ENCODE results near the gene AMBRA1.
"Not testable (repeated sequence)": the region's sequence is repeated elsewhere in the genome, so short reads cannot be mapped to it uniquely, and the experiment has no call there.

AMBRA1 gene

DNA sequence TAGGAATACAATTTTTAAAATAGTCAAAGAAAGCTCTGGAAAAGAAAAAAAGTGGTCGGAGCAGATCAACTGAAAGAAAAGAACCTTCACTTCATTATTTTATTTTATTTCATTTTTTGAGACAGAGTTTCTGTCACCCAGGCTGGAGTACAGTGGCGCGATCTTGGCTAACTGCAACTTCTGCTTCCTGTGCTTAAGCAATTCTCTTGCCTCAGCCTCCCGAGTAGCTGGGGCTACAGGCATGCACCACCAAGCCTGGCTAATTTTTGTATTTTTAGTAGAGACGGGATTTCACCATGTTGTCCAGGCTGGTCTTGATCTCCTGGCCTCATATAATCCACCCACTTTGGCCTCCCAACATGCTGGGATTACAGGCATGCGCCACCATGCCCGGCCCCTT lies 74.9 kb downstream of the AMBRA1 start:
- H3K9me3 ChIP-seq (ENCODE audit: low read length); H3K36me3 ChIP-seq (ENCODE audit: insufficient read depth, low read length); H2AFZ ChIP-seq (ENCODE audit: low read depth, low read length); H3K4me3 ChIP-seq (ENCODE audit: low read length); H3K27me3 ChIP-seq (ENCODE audit: insufficient read depth, low read length): not testable (repeated sequence)
- H3K4me1 ChIP-seq (ENCODE audit: insufficient read depth, low read length) = peaks cover 21% of the 10 kb centered on the region

DNA sequence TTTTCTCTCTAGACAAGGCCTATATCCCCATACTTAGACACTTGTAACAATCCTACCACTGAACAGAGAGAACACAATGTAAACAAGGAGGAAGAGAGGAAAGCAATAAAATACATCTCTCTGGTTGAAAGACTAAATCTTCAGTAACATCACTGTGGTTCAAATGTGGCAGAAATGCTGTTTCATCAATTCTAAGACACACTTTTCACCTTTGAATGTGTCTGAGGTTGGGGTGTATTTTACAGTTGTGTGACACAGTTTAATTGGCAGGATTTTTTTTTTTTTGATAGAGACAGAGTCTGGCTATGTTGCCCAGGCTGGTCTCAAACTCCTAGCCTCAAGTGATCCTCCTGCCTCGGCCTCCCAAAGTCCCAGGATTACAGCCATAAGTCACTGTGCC lies 79.5 kb downstream of the AMBRA1 start:
- H3K27me3 ChIP-seq (ENCODE audit: insufficient read depth, low read length) = no peaks in the 10 kb centered on the region
- no peaks in the 10 kb centered on the region for H3K9me3 ChIP-seq (ENCODE audit: low read length)
- peaks cover 5% of the 10 kb centered on the region for H3K4me1 ChIP-seq (ENCODE audit: insufficient read depth, low read length)
- H3K4me3 ChIP-seq (ENCODE audit: low read length) = no peak overlapping the region
- H3K36me3 ChIP-seq (ENCODE audit: insufficient read depth, low read length) = no peaks in the 10 kb centered on the region
- H2AFZ ChIP-seq (ENCODE audit: low read depth, low read length) = no peak overlapping the region

DNA sequence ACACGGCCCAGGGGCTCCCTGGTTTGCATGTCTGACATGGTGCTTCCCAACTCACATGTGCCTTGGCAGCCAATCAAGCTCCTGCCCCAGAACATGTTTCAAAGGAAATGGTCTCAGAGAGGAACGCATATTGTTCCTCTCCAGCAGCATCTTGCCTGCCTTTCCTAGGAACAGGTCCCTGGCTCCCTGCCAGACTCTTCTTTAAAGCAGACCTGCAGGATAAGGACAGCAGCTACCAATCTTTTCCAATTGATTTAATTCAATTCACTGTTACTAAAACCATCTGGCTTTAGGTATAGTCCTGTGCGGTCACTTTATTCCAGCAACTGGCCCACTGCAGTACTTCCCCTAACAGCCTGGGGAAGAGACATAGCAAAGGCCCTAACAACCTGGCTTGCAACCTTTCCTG lies 79.9 kb downstream of the AMBRA1 start:
- H3K36me3 ChIP-seq (ENCODE audit: insufficient read depth, low read length) = no peaks in the 10 kb centered on the region
- peaks cover 5% of the 10 kb centered on the region for H3K4me1 ChIP-seq (ENCODE audit: insufficient read depth, low read length)
- no peaks in the 10 kb centered on the region for H3K9me3 ChIP-seq (ENCODE audit: low read length)
- H3K4me3 ChIP-seq (ENCODE audit: low read length) = no peak overlapping the region
- H2AFZ ChIP-seq (ENCODE audit: low read depth, low read length) = no peak overlapping the region
- H3K27me3 ChIP-seq (ENCODE audit: insufficient read depth, low read length) = no peaks in the 10 kb centered on the region

DNA sequence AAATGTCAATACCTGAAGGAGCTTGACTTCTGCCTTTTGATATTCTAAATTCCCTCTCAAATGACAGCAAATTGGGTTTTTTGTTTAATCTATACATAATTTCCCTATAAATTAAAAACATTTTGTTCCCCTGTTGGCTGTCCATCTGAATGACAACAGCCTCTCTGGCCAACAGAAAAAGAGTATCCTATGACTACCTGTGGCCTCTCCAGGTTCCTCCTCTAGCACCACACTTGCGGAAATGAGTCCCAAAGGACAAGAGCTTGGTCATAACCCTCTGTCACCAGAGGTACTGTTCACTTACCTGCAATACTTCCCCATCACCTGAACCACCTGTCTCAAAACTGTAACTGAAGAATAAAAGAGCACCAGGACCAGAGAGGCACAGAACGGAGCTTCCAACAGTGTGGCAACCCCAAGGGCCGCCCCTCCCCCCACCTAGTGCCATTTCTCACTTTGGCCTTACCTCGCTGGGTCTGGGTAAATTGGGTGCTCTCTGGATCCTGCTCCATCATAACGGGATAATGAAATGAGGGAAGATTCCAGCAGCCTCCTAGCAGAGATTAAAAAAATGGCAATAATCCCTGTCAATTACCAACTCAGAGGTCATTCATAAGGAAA lies 81.5 kb downstream of the AMBRA1 start:
- no peaks in the 10 kb centered on the region for H3K27me3 ChIP-seq (ENCODE audit: insufficient read depth, low read length)
- H2AFZ ChIP-seq (ENCODE audit: low read depth, low read length) = no peak overlapping the region
- no peak overlapping the region for H3K4me3 ChIP-seq (ENCODE audit: low read length)
- peaks cover 5% of the 10 kb centered on the region for H3K4me1 ChIP-seq (ENCODE audit: insufficient read depth, low read length)
- no peaks in the 10 kb centered on the region for H3K9me3 ChIP-seq (ENCODE audit: low read length)
- H3K36me3 ChIP-seq (ENCODE audit: insufficient read depth, low read length) = peaks cover 14% of the 10 kb centered on the region

DNA sequence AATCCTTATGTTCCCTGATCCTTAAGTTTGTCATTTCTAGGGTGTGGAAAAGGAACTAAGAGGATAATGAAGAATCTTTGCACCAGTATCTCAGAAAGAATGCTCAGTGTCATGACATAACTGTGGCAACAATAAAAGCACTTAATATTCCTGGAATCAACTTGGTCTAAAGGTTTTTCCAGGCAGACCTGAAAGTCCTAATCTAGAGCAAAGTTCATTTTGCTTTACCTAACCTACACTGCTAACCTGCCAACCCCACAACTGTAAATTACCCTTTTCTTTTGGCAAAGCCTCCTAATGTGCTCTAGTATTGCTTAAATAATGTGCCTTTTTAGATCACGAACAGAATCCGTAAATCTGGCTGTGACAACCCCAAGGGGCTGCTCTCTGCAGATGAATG lies 82.5 kb downstream of the AMBRA1 start:
- H3K27me3 ChIP-seq (ENCODE audit: insufficient read depth, low read length) = no peaks in the 10 kb centered on the region
- H3K9me3 ChIP-seq (ENCODE audit: low read length) = no peaks in the 10 kb centered on the region
- peaks cover 15% of the 10 kb centered on the region for H3K36me3 ChIP-seq (ENCODE audit: insufficient read depth, low read length)
- peaks cover 9% of the 10 kb centered on the region for H3K4me1 ChIP-seq (ENCODE audit: insufficient read depth, low read length)
- no peak overlapping the region for H2AFZ ChIP-seq (ENCODE audit: low read depth, low read length)
- H3K4me3 ChIP-seq (ENCODE audit: low read length) = no peak overlapping the region

DNA sequence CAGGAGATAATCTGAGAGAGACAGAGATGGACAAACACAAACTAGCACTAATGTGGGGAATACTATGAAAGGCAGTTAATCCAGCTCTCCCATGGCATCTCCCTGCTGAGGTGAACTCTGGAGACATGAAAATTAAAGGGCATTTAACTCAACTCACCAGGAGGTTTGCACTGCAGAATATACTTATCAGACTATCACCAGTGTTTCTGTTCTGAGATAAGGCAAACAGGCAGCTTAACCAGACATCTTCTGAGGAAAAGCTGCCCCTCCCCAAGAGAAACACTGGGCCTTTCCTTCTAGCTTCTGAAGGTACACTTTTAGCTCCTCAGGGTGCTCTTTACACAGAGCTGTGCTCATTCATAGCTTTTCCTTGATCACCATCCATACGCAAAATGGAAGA lies 85.5 kb downstream of the AMBRA1 start:
- H3K36me3 ChIP-seq (ENCODE audit: insufficient read depth, low read length) = peaks cover 37% of the 10 kb centered on the region
- no peaks in the 10 kb centered on the region for H3K27me3 ChIP-seq (ENCODE audit: insufficient read depth, low read length)
- H3K9me3 ChIP-seq (ENCODE audit: low read length) = no peaks in the 10 kb centered on the region
- peaks cover 14% of the 10 kb centered on the region for H3K4me1 ChIP-seq (ENCODE audit: insufficient read depth, low read length)
- no peak overlapping the region for H3K4me3 ChIP-seq (ENCODE audit: low read length)
- H2AFZ ChIP-seq (ENCODE audit: low read depth, low read length) = no peak overlapping the region

DNA sequence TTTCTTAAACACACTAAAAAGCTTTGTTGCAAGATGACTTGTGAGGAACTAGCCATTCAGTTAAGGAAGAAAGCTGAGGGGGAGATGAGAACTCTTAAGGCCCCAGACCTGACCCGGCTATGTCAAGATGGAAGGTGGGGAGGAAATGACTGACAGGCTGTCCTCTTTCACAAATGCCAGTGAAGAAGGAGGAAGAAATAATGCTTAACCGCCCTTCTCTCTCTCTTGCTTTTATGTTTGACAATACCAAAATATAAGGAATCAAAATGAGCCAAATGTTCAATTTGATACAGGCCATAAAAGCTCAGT lies 87.4 kb downstream of the AMBRA1 start:
- peaks cover 37% of the 10 kb centered on the region for H3K36me3 ChIP-seq (ENCODE audit: insufficient read depth, low read length)
- H3K9me3 ChIP-seq (ENCODE audit: low read length) = no peaks in the 10 kb centered on the region
- H3K4me3 ChIP-seq (ENCODE audit: low read length) = no peak overlapping the region
- H3K4me1 ChIP-seq (ENCODE audit: insufficient read depth, low read length) = peaks cover 13% of the 10 kb centered on the region
- no peaks in the 10 kb centered on the region for H3K27me3 ChIP-seq (ENCODE audit: insufficient read depth, low read length)
- no peak overlapping the region for H2AFZ ChIP-seq (ENCODE audit: low read depth, low read length)

DNA sequence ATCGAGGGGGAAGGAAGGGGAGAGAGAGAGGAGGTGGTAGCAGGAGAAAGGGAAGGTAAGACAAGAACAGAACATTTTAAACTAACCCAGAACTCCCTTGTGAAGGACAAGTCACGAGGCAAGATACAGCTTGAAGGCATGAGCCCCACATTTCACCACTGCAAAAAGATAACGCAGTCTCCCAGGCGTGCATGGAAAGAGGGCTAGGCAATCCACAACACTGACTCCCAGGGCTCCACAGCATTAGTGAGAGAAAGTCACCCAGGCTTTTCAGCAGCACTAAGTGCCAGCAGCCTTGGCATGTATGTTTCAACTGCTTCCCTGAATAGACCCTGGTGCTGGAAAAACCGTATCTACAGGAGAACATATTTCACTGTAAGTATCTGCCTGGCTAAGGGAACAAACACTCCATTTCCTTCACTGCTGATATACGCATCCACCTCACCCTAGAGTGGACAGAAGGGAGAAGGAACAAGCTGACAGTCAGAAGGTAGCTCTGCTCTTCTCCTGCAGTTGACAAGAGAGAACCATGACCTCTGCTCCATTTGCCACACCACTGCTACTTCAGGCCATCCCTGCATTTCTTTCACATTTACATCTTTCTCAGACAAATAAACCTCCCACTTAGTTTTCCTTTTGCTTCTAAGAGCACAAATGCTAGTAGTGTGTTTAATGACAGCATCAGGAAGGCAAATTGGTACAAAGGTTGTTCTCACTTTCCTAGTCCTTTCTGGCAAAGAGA lies 87.9 kb downstream of the AMBRA1 start:
- Histone ChIP-seq H3K4me3 (ENCODE audit: low read length) (no peak overlapping the region), H3K9me3 (ENCODE audit: low read length) (no peaks in the 10 kb centered on the region), H3K36me3 (ENCODE audit: insufficient read depth, low read length) (peaks cover 37% of the 10 kb centered on the region), H2AFZ (ENCODE audit: low read depth, low read length) (no peak overlapping the region), H3K4me1 (ENCODE audit: insufficient read depth, low read length) (peaks cover 9% of the 10 kb centered on the region), H3K27me3 (ENCODE audit: insufficient read depth, low read length) (no peaks in the 10 kb centered on the region)

DNA sequence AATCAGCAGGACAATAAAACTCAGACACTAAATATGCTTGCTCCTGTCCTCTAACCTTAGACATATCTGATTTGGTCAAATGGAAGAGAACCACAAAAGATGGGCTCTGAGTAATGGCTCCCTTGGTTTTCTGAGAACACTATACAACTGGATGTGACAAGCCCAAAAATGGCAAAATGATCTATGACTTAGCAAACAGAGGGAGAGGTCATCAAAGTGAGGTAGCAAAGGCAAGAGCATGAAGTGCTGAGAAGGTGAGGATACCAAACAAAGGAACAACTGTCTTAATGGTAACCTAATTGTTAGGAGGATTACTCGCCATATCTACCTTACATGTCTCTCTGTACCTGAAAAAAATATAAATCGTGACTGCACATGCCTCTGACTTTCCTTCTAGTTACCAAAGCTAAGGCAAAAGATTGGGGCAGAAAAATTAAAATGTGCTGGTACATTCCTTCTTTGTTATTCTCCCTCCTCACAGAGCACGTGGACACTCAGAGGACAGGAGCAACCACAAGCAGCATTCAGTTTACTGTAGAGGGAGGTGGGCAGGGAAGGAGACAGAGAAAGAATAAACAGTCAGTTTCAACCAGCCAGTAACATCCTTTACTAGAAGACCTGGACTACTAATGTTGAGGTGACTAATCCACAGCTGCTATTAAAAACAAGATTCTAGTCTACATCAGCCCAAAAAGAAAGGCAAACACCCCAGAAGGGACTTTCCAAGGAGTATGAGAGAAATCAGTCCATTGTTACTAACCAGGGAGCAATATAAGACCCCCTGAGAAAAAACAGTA lies 88.8 kb downstream of the AMBRA1 start:
- no peaks in the 10 kb centered on the region for H3K9me3 ChIP-seq (ENCODE audit: low read length)
- H3K36me3 ChIP-seq (ENCODE audit: insufficient read depth, low read length) = peaks cover 37% of the 10 kb centered on the region

DNA sequence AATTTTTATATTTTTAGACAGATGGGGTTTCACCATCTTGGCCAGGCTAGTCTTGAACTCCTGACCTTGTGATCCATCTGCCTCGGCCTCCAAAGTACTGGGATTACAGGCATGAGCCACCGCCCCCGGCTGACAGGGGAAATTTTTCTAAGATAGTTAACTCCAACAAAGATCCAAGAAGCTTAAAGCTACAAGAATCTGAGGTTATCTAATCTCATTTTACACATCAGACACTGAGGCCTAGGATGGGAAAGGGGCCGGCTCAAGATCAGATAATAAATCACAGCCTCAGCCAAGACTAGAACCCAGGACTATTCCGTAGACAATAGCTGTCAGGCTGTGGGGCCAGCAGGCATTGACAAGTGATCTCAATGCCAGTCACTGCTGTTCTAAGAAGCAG lies 94.0 kb downstream of the AMBRA1 start:
- Histone ChIP-seq H3K27me3 (ENCODE audit: insufficient read depth, low read length) (no peaks in the 10 kb centered on the region), H3K9me3 (ENCODE audit: low read length) (no peaks in the 10 kb centered on the region), H2AFZ (ENCODE audit: low read depth, low read length) (no peak overlapping the region), H3K4me1 (ENCODE audit: insufficient read depth, low read length) (no peaks in the 10 kb centered on the region), H3K36me3 (ENCODE audit: insufficient read depth, low read length) (peaks cover 10% of the 10 kb centered on the region), H3K4me3 (ENCODE audit: low read length) (no peak overlapping the region)

More for the DNA sequence above, 88.8 kb downstream of the AMBRA1 start:
- Histone ChIP-seq H3K27me3 (ENCODE audit: insufficient read depth, low read length) (no peaks in the 10 kb centered on the region), H3K4me3 (ENCODE audit: low read length) (no peak overlapping the region), H3K4me1 (ENCODE audit: insufficient read depth, low read length) (peaks cover 9% of the 10 kb centered on the region), H2AFZ (ENCODE audit: low read depth, low read length) (no peak overlapping the region)

DNA sequence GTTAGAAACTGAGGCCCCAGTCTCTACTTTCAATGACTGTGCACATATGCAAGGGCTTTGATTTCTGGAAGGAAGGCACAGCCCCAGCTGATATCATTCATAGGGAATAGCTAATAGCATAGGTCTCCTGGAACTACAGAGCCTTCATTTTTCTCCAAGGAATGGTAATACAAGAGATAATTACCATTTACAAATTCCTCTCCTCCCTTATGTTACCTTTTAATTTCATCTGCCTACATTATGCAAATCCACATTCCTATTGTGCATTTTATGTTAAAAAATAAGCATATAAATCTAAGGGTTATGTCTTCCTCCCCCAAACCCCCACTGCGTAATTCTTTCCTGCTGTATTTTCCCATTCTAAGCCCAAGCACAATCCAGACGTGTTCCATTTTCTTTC lies 94.9 kb downstream of the AMBRA1 start:
- H3K4me1 ChIP-seq (ENCODE audit: insufficient read depth, low read length) = no peaks in the 10 kb centered on the region
- H3K36me3 ChIP-seq (ENCODE audit: insufficient read depth, low read length) = peaks cover 5% of the 10 kb centered on the region
- no peak overlapping the region for H2AFZ ChIP-seq (ENCODE audit: low read depth, low read length)
- H3K4me3 ChIP-seq (ENCODE audit: low read length) = no peak overlapping the region
- H3K27me3 ChIP-seq (ENCODE audit: insufficient read depth, low read length) = no peaks in the 10 kb centered on the region
- H3K9me3 ChIP-seq (ENCODE audit: low read length) = no peaks in the 10 kb centered on the region

DNA sequence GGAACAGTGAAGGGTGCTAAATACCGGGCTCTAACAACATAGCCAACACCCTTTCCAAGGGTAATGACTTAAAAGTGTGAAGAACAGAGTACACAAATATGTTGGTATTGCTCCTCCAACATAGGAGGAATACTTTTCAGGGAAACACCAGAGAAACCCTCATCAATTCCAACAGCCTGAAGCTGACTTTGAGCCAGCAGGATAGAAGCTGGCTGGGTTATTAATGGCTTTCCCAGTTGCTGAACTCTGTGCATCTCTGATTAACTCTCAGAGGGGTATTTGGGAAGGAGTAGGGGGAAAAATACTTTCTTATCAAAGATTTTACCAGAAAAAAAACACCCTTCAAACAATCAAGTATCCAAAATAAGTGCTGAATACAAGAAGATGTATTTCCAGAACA lies 95.6 kb downstream of the AMBRA1 start:
- Histone ChIP-seq H3K36me3 (ENCODE audit: insufficient read depth, low read length) (peaks cover 11% of the 10 kb centered on the region), H2AFZ (ENCODE audit: low read depth, low read length) (no peak overlapping the region), H3K4me1 (ENCODE audit: insufficient read depth, low read length) (no peaks in the 10 kb centered on the region), H3K9me3 (ENCODE audit: low read length) (no peaks in the 10 kb centered on the region), H3K27me3 (ENCODE audit: insufficient read depth, low read length) (no peaks in the 10 kb centered on the region), H3K4me3 (ENCODE audit: low read length) (no peak overlapping the region)

DNA sequence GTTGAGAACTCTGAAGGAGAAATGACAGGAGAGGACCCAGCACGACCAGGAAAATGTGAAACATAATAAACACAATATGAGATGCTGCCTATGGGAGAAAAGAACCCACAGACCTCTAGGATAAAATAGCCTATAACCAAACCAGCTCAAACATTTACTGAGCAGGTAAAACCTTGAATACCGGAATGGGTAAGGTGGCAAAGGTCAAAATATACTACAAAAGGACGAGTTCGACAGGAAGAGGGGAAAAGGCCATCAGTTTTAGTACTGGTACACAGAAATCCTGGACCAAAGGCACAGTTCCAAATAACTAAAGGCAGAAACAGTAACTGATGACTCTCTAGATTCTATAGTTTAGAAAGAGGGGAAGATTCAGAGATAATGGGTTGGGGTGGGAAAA lies 96.3 kb downstream of the AMBRA1 start:
- H3K4me1 ChIP-seq (ENCODE audit: insufficient read depth, low read length) = no peaks in the 10 kb centered on the region
- H2AFZ ChIP-seq (ENCODE audit: low read depth, low read length) = no peak overlapping the region
- H3K4me3 ChIP-seq (ENCODE audit: low read length) = no peak overlapping the region
- H3K9me3 ChIP-seq (ENCODE audit: low read length) = no peaks in the 10 kb centered on the region
- H3K27me3 ChIP-seq (ENCODE audit: insufficient read depth, low read length) = no peaks in the 10 kb centered on the region
- H3K36me3 ChIP-seq (ENCODE audit: insufficient read depth, low read length) = peaks cover 12% of the 10 kb centered on the region
